ENCODE measurements around the gene EHD4.

- no peak for TF ChIP-seq EZH2phosphoT487 (IDR thresholded peaks at IDR 0.05; ENCODE audit: borderline replicate concordance)
- TF ChIP-seq, protein P1, sequence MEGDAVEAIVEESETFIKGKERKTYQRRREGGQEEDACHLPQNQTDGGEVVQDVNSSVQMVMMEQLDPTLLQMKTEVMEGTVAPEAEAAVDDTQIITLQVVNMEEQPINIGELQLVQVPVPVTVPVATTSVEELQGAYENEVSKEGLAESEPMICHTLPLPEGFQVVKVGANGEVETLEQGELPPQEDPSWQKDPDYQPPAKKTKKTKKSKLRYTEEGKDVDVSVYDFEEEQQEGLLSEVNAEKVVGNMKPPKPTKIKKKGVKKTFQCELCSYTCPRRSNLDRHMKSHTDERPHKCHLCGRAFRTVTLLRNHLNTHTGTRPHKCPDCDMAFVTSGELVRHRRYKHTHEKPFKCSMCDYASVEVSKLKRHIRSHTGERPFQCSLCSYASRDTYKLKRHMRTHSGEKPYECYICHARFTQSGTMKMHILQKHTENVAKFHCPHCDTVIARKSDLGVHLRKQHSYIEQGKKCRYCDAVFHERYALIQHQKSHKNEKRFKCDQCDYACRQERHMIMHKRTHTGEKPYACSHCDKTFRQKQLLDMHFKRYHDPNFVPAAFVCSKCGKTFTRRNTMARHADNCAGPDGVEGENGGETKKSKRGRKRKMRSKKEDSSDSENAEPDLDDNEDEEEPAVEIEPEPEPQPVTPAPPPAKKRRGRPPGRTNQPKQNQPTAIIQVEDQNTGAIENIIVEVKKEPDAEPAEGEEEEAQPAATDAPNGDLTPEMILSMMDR (conservative IDR thresholded peaks at IDR 0.05; ENCODE audit: low read length) = no peak
These were observed 39.0 kb downstream of the EHD4 start for GRCh38 chr15:41933326-41933725.

Data from Loucy (cell line).